Astrocyte (in vitro differentiated cells and primary cell): Measurements from ENCODE around the gene MYO3B. TPM values are rescaled to one million over a fixed set of nuclear protein-coding genes. Genes with fewer than 3 reads are reported as not detected.
"Not testable (repeated sequence)": the region's sequence is repeated elsewhere in the genome, so short reads cannot be mapped to it uniquely, and the experiment has no call there.

Experiments
- DNase-seq: peaks from one replicate; pipeline ENCODE4 v3.0.0-alpha.2; 2010; ENCODE audit warnings: low read depth
- FAIRE-seq: peaks from 2 replicates; lab custom pipeline; 2011; peaks lifted over from hg19 to GRCh38; lab: Jason Lieb, UNC
- H2AFZ ChIP-seq: 2 replicates; pipeline ENCODE4 v1.6.0; 2012; ENCODE audit warnings: low read depth, low read length, inconsistent platforms
- H3K27ac ChIP-seq: 2 replicates; pipeline ENCODE4 v1.5.1; 2011; ENCODE audit warnings: low read depth, low read length, inconsistent platforms
- H3K27me3 ChIP-seq: 2 replicates; pipeline ENCODE4 v1.6.0; 2011; ENCODE audit warnings: low read length, inconsistent platforms; ENCODE audit not compliant: insufficient read depth
- H3K36me3 ChIP-seq: 2 replicates; pipeline ENCODE4 v1.5.1; 2011; ENCODE audit warnings: low read length, inconsistent platforms; ENCODE audit not compliant: insufficient read depth
- H3K4me1 ChIP-seq: 2 replicates; pipeline ENCODE4 v1.5.1; 2011; ENCODE audit warnings: low read length, inconsistent platforms; ENCODE audit not compliant: insufficient read depth
- H3K4me2 ChIP-seq: 2 replicates; pipeline ENCODE4 v1.6.0; 2012; ENCODE audit warnings: low read length, inconsistent platforms
- H3K4me3 ChIP-seq: 2 replicates; pipeline ENCODE4 v1.5.1; 2011; ENCODE audit warnings: low read depth, mild to moderate bottlenecking, low read length, inconsistent platforms; ENCODE audit not compliant: insufficient read depth
- H3K79me2 ChIP-seq: 2 replicates; pipeline ENCODE4 v1.6.0; 2012; ENCODE audit warnings: mild to moderate bottlenecking, low read length, inconsistent platforms; ENCODE audit not compliant: insufficient read depth
- H3K9ac ChIP-seq: 2 replicates; pipeline ENCODE4 v1.6.0; 2012; ENCODE audit warnings: mild to moderate bottlenecking, low read length, inconsistent platforms
- H3K9me3 ChIP-seq: 2 replicates; pipeline ENCODE4 v1.5.1; 2012; ENCODE audit warnings: low read depth, mild to moderate bottlenecking, low read length, inconsistent platforms; ENCODE audit not compliant: insufficient read depth
- H4K20me1 ChIP-seq: 2 replicates; pipeline ENCODE4 v1.6.0; 2012; ENCODE audit warnings: low read length, inconsistent platforms; ENCODE audit not compliant: insufficient read depth
- H3K27ac Mint-ChIP-seq: one replicate; pipeline ENCODE4 v1.8.0; 2021; ENCODE audit warnings: mild to moderate bottlenecking, mixed read lengths; ENCODE audit not compliant: unreplicated experiment
- H3K27me3 Mint-ChIP-seq: one replicate; pipeline ENCODE4 v1.8.0; 2021; ENCODE audit warnings: low read depth, mixed read lengths; ENCODE audit not compliant: unreplicated experiment
- H3K36me3 Mint-ChIP-seq: one replicate; pipeline ENCODE4 v1.8.0; 2021; ENCODE audit warnings: low read depth, mixed read lengths; ENCODE audit not compliant: unreplicated experiment
- H3K4me1 Mint-ChIP-seq: one replicate; pipeline ENCODE4 v1.8.0; 2021; ENCODE audit warnings: low read depth, mixed read lengths; ENCODE audit not compliant: unreplicated experiment
- H3K4me3 Mint-ChIP-seq: one replicate; pipeline ENCODE4 v1.8.0; 2021; ENCODE audit warnings: mild to moderate bottlenecking, moderate library complexity, mixed read lengths; ENCODE audit not compliant: unreplicated experiment
- H3K9me3 Mint-ChIP-seq: one replicate; pipeline ENCODE4 v1.8.0; 2021; ENCODE audit warnings: mild to moderate bottlenecking, mixed read lengths; ENCODE audit not compliant: unreplicated experiment
- CTCF ChIP-seq: IDR thresholded peaks from 2 replicates; pipeline ENCODE4 v1.5.1; 2011; ENCODE audit warnings: low read depth, mild to moderate bottlenecking, inconsistent platforms, low read length, moderate library complexity; ENCODE audit not compliant: insufficient read depth
- EZH2 ChIP-seq: IDR thresholded peaks from 2 replicates; pipeline ENCODE4 v1.6.1; 2012; ENCODE audit warnings: mild to moderate bottlenecking, low read length, inconsistent platforms; ENCODE audit not compliant: insufficient read depth
- total RNA-seq: library from RNA; stranded (reverse); gene quantifications from 2 replicates; pipeline ENCODE4 v1.2.1, GENCODE V29; 2021

The MYO3B gene
- total RNA-seq, 1 donor from 2014 or later = not detected

GRCh38 chr2:170262343-170262742 lies 84.4 kb downstream of the MYO3B start:
- DNase-seq = no peak
- H3K36me3 Mint-ChIP-seq = no peaks in the 10 kb centered on the region
- no peaks in the 10 kb centered on the region for H3K27me3 Mint-ChIP-seq
- no peaks in the 10 kb centered on the region for H3K9me3 Mint-ChIP-seq
- H3K4me2 ChIP-seq = no peak overlapping the region
- no peak overlapping the region for H3K4me3 ChIP-seq
- no peaks in the 10 kb centered on the region for H3K4me1 ChIP-seq
- H3K4me3 Mint-ChIP-seq = no peak overlapping the region
- H3K9me3 ChIP-seq = no peaks in the 10 kb centered on the region
- no peak for FAIRE-seq
- TF ChIP-seq CTCF (no peak), EZH2 (no peak)
- no peaks in the 10 kb centered on the region for H4K20me1 ChIP-seq
- no peak overlapping the region for H2AFZ ChIP-seq
- H3K4me1 Mint-ChIP-seq = peaks cover 5% of the 10 kb centered on the region
- H3K79me2 ChIP-seq = no peaks in the 10 kb centered on the region
- no peak overlapping the region for H3K9ac ChIP-seq
- H3K27me3 ChIP-seq = no peaks in the 10 kb centered on the region
- H3K36me3 ChIP-seq = no peaks in the 10 kb centered on the region
- no peak overlapping the region for H3K27ac ChIP-seq
- no peak overlapping the region for H3K27ac Mint-ChIP-seq

- Histone ChIP-seq H3K4me1 (no peaks in the 10 kb centered on the region), H3K79me2 (no peaks in the 10 kb centered on the region), H3K27ac (no peak overlapping the region), H3K27me3 (no peaks in the 10 kb centered on the region), H3K4me3 (no peak overlapping the region), H4K20me1 (no peaks in the 10 kb centered on the region), H3K4me2 (no peak overlapping the region), H3K36me3 (no peaks in the 10 kb centered on the region), H3K9me3 (no peaks in the 10 kb centered on the region), H3K9ac (no peak overlapping the region), H2AFZ (no peak overlapping the region)
- Mint-ChIP-seq H3K27me3 (no peaks in the 10 kb centered on the region), H3K4me1 (peaks cover 5% of the 10 kb centered on the region), H3K9me3 (no peaks in the 10 kb centered on the region), H3K4me3 (no peak overlapping the region), H3K27ac (no peak overlapping the region), H3K36me3 (no peaks in the 10 kb centered on the region)
- DNase-seq (no peak), FAIRE-seq (no peak)
- TF ChIP-seq EZH2 (no peak), CTCF (no peak)
Observed at GRCh38 chr2:170262806-170263205, 84.9 kb downstream of the MYO3B start.

GRCh38 chr2:170263728-170264521 lies 86.0 kb downstream of the MYO3B start:
- not testable (repeated sequence) for H2AFZ ChIP-seq, H3K4me3 Mint-ChIP-seq, H3K9ac ChIP-seq, H3K9me3 ChIP-seq, H3K9me3 Mint-ChIP-seq, H3K27me3 ChIP-seq, H3K4me3 ChIP-seq, H3K4me1 Mint-ChIP-seq, H3K4me2 ChIP-seq, DNase-seq, H3K27ac ChIP-seq, H3K36me3 ChIP-seq, H4K20me1 ChIP-seq, FAIRE-seq, H3K27me3 Mint-ChIP-seq, H3K79me2 ChIP-seq, H3K4me1 ChIP-seq, H3K27ac Mint-ChIP-seq, H3K36me3 Mint-ChIP-seq
